Measurements from ENCODE around the gene TBL1XR1.

The TBL1XR1 gene

DNA sequence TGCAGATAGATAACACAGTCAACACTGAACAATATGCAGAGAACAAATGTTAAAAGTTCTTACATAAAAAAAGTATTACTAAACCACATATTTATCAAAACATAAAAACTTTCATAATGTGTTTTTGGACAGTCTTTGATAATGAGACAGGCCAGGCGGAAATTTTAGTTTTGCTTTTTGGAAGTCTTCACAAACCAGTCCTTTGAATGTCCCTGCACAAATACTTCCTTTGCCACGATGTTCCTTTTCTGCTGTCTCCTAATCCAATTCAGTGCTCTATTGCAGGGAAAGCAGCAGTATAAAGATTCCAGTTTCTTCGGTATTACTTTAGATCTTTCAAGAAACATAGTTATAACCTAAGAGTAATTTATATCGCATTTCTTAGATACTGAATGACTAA is 135.9 kb downstream of the TBL1XR1 start:
- DNase-seq (ENCODE audit: low spot score): no peak

DNA sequence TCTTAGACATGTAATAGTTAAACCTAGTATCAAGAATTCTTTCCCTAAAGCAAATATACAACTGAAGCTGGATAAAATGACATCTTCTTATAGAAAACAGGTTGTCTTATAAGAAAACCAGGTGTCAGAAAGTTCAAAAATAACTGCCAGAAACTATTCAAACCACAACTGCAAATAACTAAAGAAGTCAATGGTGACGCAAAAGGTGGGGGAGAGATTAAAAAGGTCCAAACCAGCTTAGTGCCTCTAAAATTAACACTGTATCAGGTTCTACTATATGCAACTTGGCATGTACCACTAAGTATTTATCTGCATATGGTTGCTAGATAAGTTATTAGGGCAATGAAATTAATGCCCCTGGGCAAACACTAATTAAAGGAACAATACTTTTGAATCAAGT is 136.8 kb downstream of the TBL1XR1 start:
- DNase-seq (ENCODE audit: low spot score): no peak

DNA sequence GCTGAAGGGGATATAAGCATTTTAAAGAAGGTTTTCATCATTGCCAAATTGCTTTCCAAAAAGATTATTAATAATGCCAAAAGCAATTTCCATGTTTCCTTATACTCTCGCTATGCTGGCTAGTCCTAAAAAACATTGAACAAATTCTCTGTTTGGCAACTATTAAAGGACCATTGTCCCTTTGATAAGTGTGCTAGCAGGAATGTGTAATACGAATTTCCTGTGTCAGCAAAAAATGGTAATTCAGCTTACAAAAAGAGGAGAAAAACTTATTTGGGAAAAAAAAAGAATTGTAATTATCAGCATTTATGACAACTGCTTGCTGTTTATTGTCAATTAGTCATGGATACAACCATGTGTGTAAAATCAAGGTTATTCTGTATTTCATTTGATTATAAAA is 138.6 kb downstream of the TBL1XR1 start:
- no peak for DNase-seq (ENCODE audit: low spot score)

DNA sequence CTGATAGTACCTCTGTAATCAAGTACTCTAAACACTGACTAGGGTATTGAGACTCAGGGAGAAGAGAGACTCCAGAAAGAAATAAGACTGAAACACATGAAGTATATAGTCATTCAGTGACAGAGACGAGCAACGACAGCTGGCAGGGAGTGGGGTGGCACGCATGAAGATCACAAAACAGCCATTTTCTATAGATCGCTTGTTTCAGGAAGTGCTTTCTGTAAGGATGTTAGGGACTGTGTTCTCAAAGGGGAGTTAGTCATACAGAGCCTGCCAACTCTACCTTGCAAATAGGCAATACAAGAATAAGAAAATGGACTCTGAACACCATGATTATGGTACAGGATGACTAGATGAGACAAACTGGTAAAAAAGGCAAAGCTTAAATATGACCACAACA is 139.5 kb downstream of the TBL1XR1 start:
- DNase-seq (ENCODE audit: low spot score): peak; percentile 82

DNA sequence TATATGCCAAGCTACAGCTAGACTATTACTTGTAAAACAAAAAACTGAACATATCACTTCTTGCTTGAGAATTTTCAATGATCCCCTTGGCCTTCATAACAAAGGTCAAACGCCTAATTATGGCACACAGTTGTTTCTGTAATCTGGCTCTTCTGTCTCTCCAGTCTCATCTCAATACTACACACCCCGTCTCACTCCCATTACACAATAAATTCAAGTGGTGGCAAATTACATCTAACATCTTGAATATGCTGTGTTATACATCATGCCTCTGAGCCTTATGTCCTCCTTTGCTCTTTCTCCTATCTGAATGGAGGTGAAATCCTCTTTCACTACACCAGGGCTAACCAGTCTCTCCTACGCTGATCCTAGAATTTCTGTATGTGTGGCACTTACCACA is 140.4 kb downstream of the TBL1XR1 start:
- DNase-seq (ENCODE audit: low spot score): no peak

DNA sequence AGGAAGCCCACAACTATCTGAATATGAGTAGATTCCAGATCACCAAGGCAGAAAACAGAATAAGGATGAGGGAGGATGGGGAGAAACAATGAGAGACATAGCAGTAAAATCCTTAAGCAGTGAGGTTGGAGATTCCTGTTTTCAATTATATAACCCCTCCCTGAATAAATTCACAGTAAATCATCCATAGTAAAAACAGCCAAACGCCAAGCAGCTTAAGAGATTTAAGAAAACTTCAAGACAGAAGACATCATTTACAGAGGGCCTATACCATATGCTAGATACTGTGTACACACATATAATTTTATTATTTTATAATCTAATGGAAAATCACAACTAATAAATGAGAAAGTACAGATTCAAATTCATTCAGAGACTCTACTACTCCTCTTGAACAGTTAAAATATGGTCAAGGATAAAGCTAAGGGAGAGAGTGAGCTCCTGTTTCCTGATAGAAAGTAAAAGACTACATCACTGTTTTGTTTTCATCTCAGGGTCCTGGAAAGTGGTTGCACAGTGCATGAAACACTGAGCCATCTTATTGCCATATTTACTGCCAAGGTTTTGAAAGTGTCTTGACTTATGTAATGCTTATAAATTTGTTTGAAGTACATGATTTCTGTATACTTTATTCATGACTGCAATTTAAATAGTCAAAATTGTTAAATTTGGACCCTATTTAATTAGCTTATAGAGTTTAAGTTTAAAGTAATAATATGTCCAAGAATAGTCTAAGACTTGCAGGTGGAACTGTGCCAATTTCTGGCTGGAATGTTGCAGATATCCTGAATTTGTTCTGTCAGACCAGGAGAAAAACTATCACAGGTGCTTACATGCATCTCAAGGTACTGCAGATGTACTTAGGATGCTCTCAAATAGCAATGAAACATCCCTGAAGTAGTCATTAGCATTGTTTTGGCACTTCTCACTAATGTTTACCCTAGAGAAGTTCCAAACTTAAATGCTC is 141.4 kb downstream of the TBL1XR1 start:
- DNase-seq (ENCODE audit: low spot score): no peak

DNA sequence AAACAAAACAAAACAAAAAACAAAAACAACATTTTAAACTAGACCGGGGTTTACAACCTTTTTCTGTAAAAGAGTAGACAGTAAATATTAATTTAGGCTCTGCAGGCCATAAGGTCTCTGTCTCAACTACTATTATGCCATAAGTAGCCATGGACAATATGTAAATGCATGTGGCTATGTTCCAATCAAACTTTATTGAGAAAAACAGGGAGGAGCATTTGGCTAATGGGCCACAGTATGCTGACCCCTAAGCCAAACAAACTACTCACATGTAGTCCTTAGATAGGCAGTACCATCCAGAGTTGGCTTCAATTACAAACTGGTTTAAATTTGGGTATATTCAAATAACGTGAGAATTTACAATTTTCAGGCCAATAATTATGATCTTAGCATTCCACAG is 144.2 kb downstream of the TBL1XR1 start:
- DNase-seq (ENCODE audit: low spot score): no peak

DNA sequence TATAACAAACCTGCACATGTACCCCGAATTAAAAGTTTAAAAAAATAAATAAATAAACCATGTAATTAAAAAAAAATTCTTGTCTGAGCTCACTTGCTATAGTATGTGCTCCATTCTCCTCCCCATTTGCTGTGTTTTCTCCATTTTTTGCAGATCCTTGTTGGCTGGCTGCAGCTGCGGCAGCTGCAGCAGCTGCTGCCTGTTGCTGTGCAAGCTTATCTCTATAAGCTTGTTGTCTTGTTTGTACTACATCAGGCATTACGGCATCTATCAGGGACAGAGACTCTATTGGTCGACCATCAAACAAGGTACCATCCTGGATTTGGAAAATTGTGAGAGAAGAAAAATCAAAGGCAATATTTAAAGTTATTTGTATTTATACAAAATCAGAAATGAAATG is 145.9 kb downstream of the TBL1XR1 start:
- DNase-seq (ENCODE audit: low spot score): no peak

DNA sequence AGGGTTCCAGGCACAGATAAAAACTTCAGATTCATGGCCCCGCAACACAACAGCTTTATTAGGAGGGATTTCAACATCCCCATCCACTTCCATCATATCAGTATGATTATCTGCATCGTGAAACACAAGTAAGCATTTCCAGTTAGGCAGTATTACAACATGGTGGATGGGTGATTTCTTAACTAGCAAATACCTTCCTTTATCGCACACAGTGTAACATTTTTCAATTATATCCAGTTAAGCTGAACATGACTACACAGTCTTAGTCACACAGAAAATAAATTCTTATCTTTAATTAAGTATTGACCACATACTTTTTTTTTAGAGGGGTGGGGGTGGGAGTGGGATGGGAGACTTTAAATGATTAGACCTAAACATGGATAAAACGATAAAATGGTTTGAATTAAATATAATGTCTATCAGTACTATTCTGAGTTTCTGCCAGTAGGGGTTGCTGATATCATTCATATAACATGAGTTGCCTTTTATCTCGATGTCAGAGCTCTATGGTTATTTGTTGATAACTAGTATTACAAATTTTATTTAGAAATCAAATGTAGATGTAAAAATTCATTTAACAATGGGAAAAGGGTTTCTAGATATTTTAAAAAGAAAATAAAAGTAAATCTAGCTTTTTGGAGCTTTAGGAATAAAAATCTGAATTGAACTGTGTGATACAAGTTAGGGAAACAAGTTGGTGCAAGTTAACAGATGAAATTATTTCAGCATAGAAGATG is 146.6 kb downstream of the TBL1XR1 start:
- DNase-seq (ENCODE audit: low spot score): peak; percentile 37

DNA sequence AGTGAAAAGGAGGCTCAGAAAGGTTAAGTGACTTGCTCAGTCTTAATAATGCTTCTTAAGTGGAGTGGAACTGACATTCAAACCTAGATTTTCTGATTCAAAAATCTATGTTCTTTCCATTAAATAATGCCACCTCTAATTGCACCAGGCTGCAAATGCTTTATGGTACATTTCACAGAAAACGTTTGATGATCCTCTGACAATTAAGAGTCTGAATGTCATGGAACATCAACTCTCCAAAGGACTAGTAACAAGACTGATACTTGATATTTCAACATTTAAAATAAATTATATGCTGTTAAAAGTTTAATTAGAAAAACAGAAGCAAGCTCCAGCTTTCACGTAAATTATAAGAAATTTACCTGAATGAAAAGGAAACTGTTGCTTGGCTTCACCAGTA is 151.5 kb downstream of the TBL1XR1 start:
- no peak for DNase-seq (ENCODE audit: low spot score)

DNA sequence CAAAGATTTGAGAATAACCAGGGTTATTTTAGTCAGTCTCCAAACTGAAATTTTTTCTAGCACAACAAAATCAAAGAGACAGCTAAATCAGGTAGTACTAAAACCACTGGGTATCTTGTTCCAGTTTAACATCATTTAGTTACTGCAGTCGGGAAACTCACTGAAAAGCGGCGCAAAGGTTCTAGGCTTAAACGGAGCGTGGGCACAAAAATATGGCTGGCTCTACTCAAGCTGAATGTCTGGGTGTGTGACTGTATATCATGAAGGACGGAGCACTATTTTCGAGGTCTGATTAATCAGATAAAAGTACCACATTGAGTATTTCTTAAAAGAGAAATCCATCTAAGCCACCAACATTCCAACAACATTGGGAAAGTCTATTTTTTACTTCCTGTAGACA is 152.1 kb downstream of the TBL1XR1 start:
- no peak for DNase-seq (ENCODE audit: low spot score)

DNA sequence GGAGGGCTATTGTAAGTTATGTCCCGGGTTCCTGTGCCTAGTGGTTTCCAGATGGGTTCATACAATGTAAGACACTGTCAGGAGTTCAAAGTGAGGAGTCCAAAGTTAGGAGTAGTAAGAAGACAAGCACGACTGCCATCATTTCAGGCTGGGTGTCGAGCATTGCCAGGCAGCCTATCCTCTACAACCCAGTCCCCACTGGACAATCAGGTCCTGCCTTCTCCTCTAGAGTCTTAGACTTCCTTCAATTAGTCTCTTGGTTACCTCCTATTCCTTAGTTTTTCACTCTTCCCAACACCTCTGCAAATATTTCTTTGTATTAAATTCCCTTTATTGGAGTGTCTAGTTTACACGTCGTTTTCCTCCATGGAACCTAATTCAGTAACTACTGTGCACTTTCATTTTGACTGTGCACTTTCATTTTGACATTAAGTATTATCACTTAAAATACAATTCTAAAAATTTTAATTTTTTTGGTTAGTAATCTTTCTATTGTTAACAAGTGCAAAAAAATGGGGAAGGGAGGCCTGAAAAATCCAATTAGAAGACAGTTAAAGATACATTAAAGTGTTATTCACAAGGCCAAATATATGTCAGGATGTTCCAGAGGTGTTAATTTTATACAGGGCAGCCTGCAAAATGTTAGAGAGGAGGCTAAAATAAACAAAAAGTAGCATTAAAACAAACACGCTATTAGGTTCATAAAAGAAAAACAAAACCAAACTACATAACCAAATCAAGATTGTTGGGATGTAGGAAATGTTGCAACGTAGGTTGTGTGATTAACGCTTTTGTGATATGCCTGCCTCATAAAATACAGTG is 155.3 kb downstream of the TBL1XR1 start:
- peak; percentile 54 for DNase-seq (ENCODE audit: low spot score)

DNA sequence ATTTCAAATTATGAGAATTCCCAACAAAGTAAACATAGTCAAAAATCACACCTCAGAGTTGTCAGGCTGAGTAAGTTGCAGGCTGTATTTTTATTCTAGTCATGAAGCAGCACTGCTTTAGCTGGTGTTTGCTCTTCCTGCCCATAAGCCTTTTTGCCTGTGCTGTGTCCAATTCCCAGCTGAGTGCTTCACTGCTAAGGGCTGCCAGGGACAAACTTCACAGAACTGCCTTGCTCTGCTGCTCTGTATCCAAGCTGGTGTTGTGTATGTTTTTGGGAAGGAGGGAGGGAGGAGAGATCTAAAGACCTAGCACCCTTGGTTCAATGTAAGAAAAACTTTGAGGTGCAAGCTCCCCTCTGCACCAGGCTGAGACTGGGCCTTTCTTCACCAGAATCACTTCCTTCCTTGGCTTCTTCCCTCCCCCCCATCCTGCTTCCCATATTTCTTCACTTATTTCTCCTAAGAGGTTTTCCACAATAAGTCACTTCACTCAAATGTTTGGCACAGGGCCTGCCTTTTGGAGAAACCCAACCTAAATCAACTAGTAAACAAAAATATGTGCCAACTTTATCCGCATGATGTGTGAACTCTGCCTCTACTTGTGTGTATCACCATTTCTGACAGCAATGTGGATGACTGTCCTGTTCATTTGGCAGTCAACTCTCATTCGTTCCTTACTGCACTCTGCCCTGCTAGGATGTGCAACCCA is 156.1 kb downstream of the TBL1XR1 start:
- DNase-seq (ENCODE audit: low spot score): no peak

DNA sequence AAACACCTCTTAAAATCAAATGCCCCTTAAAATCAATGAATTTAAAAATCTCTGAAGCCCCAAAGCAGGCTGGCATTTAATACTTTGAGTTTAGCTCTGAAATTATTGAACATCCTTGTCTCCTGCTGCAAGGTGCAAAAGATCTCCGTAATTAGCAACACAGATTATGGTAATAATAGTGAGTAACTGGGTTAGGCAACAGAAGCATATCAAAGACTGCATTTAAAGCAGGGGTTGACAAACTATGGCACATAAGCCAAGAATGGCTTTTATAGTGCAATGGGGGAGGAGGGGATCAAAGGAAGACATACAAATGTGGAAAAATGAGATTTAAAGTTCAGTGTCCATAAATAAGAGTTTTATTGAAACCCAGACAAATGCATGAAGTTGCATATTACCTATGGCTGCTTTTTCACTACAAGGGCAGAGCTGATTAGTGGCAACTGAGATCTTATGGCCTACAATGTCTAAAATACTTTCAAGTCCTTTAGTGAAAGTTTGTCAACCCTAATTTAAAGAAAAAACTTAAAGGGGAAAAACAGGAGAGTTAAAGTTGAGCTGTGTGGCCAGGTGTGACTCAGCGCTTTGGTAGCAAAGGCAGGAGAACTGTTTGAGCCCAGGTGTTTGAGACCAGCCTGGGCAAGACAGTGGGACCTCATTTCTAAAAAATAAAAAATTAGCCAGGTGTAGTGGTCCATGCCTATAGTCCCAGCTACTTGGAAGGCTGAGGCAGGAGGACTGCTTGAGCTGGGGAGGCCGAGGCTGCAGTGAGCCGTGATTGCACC is 157.6 kb downstream of the TBL1XR1 start:
- no peak for DNase-seq (ENCODE audit: low spot score)

DNA sequence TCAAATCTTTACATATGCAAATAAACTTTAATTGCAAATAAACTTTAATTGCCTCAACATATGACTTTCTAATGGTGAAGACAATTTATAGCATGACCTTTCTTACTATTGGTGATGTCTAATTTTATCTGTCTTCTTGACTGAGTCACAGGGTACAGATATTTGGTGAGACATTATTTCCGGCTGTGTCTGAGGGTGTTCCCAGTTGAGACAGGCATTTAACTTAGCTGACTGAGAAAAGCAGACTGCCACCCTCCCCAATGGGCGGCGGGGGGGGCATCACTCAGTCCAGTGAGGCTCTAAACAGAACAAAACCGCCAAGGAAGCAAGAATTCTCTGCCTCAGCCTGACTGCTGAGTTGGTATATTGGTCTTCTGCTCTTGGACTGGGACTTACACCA is 160.0 kb downstream of the TBL1XR1 start:
- DNase-seq (ENCODE audit: low spot score): no peak

DNA sequence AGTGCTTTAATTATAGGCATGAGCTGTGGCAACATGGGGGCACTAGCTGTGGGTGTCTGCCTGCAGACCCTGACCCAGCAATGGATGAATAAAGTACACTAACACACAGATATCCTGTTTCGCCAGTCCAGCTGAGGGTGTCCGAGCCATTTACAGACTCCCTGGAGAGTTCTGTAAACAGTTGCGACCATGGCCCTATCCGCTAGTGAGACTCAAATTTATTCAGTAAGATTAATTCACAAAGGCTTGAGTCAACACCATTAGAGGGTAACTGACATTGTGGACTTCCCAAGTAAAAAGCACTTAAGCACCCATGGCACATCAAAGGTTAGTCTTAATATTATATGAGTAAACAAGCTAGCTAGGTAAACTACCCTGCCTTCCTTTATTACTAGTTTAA is 161.6 kb downstream of the TBL1XR1 start:
- DNase-seq (ENCODE audit: low spot score): no peak

DNA sequence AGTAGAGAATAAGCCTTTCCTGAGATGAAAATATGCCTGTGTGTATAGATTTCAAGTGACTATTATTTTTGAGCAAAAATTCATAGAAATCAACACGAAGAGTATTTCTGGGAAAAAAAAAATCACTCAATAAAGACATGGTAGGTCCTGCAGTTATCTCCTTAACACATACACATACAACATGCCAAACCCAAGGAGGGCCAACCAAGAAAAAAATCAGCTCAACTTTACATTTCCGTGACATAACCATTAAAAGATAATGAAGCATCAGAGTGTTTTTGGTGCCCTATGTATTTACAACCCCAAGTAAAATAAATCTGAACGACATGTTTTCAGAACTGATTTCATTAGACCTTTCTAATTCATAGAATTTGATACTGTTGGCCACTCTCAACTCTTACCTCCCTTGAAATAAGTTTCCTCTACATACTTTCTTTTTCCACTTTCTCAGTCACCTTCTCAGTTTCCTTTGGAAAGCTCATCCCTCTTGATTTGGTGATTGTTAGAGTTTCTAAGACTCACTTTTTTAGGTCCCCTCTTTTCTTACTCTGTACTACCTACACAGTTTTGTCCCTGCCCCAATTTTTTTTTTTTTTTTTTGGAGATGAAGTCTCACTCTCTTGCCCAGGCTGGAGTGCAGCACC is 162.3 kb downstream of the TBL1XR1 start:
- no peak for DNase-seq (ENCODE audit: low spot score)

DNA sequence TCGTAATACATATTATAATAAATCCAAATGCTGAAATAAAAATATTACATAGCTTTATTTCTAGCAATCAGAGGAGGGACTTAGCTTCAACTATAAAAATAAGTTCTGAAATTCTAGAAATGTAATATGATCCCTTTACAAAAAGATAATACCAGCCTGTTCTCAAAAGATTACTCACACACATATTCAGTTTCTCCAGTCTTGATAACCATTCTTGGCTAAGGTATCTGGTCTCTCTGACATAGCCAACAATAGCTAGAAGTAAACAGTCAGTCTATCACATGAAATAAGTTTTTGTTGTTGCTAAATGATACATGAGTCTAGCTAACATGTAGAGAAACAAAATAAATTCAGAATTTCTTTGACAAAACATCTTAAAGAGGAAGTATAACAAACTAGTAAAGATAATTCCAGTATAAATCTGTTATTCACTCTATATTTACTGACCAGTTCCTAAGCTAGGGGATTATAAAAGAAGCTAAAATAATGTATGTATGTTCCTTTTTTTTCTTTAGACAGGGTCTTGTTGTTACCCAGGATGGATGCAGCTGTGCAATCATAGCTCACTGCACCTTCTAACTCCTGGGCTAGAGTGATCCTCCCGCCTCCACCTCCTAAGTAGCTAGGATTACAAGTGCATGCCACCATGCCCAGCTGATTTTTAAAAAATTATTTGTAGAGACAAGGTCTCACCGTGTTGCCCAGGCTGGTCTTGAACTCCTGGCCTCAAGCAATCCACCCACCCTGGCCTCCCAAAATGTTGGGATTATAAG is 170.6 kb downstream of the TBL1XR1 start:
- DNase-seq (ENCODE audit: low spot score): no peak

DNA sequence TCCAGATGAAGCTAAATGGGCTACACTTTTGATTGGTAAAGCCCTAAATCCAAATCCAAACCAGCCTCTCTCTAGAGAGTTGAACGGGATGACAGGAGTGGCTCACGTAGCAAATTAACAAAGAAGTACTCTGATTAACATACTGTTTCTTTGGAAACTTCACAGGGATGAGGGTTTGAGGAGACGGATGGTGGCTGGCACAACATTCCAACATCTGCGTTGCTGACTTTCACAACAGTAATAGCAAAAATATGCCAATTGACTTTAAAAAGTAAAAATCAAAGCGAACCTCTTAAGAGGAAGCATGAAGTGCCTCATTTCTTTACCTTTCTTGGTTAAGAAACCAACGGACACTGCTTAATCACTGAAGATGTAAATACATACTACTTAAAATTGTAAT is 181.4 kb downstream of the TBL1XR1 start:
- DNase-seq (ENCODE audit: low spot score): no peak

Data from activated CD4-positive, alpha-beta T cell treated with anti-CD3 and anti-CD28 coated beads, Interleukin-2, Interleukin-4, amounts not matched to agents 100 ng/mL and 50 ng/mL, durations not matched to agents 16 hours and 8 hours (primary cell).